ENCODE data around the gene ATRN. TPM values are rescaled to one million over a fixed set of nuclear protein-coding genes. Genes with fewer than 3 reads are reported as not detected.

ATRN gene
- polyA plus RNA-seq, 1 donor from 2014 or later = 27.5 TPM

DNA sequence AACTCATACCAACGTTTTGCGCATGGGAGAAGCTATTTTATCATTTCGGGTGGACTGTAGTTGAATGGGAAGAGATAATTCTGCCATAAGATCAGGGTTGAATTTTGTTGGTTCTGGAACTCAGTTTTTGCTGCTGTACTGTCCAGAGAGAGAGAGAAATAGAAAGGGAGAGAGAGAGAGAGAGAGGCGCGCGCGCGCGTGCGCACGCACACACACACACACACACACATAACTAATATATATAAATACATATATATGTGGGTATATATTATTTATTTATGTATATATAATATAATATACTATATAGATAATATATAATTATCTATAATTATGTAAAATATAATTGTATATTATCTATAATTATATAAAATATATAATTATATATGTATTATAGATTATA, 21.9 kb downstream of the ATRN start:
- H3K27me3 ChIP-seq (ENCODE audit: insufficient read depth, low read depth, low read length) = no peaks in the 10 kb centered on the region
- peaks cover 11% of the 10 kb centered on the region for H3K79me2 ChIP-seq (replicated peaks; ENCODE audit: insufficient read depth, low read length)
- TF ChIP-seq SMC3 (conservative IDR thresholded peaks at IDR 0.05; ENCODE audit: poor library complexity) (no peak), EZH2 (IDR thresholded peaks at IDR 0.05; ENCODE audit: borderline replicate concordance, insufficient read depth, low read length, poor library complexity, severe bottlenecking) (no peak), MXI1 (conservative IDR thresholded peaks at IDR 0.05; ENCODE audit: poor library complexity, severe bottlenecking) (no peak), POLR2AphosphoS5 (IDR thresholded peaks at IDR 0.05) (no peak), EP300 (conservative IDR thresholded peaks at IDR 0.05; ENCODE audit: poor library complexity, severe bottlenecking) (no peak), RAD21 (conservative IDR thresholded peaks at IDR 0.05) (no peak), TAF1 (IDR thresholded peaks at IDR 0.05; ENCODE audit: low read depth) (no peak)
- TF ChIP-seq, protein P1, sequence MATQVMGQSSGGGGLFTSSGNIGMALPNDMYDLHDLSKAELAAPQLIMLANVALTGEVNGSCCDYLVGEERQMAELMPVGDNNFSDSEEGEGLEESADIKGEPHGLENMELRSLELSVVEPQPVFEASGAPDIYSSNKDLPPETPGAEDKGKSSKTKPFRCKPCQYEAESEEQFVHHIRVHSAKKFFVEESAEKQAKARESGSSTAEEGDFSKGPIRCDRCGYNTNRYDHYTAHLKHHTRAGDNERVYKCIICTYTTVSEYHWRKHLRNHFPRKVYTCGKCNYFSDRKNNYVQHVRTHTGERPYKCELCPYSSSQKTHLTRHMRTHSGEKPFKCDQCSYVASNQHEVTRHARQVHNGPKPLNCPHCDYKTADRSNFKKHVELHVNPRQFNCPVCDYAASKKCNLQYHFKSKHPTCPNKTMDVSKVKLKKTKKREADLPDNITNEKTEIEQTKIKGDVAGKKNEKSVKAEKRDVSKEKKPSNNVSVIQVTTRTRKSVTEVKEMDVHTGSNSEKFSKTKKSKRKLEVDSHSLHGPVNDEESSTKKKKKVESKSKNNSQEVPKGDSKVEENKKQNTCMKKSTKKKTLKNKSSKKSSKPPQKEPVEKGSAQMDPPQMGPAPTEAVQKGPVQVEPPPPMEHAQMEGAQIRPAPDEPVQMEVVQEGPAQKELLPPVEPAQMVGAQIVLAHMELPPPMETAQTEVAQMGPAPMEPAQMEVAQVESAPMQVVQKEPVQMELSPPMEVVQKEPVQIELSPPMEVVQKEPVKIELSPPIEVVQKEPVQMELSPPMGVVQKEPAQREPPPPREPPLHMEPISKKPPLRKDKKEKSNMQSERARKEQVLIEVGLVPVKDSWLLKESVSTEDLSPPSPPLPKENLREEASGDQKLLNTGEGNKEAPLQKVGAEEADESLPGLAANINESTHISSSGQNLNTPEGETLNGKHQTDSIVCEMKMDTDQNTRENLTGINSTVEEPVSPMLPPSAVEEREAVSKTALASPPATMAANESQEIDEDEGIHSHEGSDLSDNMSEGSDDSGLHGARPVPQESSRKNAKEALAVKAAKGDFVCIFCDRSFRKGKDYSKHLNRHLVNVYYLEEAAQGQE (IDR thresholded peaks at IDR 0.05; ENCODE audit: borderline replicate concordance) = no peak
- TF ChIP-seq, protein P2, sequence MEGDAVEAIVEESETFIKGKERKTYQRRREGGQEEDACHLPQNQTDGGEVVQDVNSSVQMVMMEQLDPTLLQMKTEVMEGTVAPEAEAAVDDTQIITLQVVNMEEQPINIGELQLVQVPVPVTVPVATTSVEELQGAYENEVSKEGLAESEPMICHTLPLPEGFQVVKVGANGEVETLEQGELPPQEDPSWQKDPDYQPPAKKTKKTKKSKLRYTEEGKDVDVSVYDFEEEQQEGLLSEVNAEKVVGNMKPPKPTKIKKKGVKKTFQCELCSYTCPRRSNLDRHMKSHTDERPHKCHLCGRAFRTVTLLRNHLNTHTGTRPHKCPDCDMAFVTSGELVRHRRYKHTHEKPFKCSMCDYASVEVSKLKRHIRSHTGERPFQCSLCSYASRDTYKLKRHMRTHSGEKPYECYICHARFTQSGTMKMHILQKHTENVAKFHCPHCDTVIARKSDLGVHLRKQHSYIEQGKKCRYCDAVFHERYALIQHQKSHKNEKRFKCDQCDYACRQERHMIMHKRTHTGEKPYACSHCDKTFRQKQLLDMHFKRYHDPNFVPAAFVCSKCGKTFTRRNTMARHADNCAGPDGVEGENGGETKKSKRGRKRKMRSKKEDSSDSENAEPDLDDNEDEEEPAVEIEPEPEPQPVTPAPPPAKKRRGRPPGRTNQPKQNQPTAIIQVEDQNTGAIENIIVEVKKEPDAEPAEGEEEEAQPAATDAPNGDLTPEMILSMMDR (IDR thresholded peaks at IDR 0.05; ENCODE audit: poor library complexity, severe bottlenecking) = no peak
- no peak overlapping the region for H3K9ac ChIP-seq (ENCODE audit: low read length)
- H3K9me2 ChIP-seq (ENCODE audit: insufficient read depth, low read length) = no peaks in the 10 kb centered on the region
- H3K27ac ChIP-seq (ENCODE audit: low read length) = no peak overlapping the region
- H3K36me3 ChIP-seq (ENCODE audit: insufficient read depth, low read length) = peaks cover 4% of the 10 kb centered on the region
- H2AFZ ChIP-seq (ENCODE audit: low read depth, low read length) = no peak overlapping the region
- H3K9me3 ChIP-seq (ENCODE audit: low read length) = peaks cover 6% of the 10 kb centered on the region
- no peaks in the 10 kb centered on the region for H3F3A ChIP-seq (ENCODE audit: insufficient read depth, low read length, poor library complexity, severe bottlenecking)
- H4K20me1 ChIP-seq (ENCODE audit: insufficient read depth) = no peaks in the 10 kb centered on the region
- H3K4me2 ChIP-seq (ENCODE audit: low read length) = no peak overlapping the region
- H3K4me3 ChIP-seq (ENCODE audit: low read length) = no peak overlapping the region

DNA sequence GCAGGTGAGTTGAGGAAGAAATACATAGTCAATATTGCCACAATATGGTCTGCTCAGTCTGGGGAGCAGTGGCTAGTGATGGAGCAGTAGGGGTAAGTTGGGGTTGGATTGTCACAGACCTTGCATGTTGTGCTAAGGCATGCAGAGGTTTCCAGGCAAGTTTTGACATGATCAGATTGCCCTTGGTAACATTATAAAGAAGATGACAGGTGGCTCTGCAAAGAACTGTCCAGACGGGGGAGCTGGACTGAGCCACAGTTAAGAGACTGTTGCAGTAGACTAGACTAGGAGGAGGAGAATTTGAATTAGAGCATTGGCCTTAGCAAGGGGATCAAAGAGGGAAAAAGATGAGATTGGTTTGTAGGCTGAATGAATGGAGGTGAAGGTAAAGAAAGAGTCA, 23.4 kb downstream of the ATRN start:
- Histone ChIP-seq H3K79me2 (replicated peaks; ENCODE audit: insufficient read depth, low read length) (peaks cover 9% of the 10 kb centered on the region), H4K20me1 (ENCODE audit: insufficient read depth) (no peaks in the 10 kb centered on the region), H3F3A (ENCODE audit: insufficient read depth, low read length, poor library complexity, severe bottlenecking) (no peaks in the 10 kb centered on the region), H3K36me3 (ENCODE audit: insufficient read depth, low read length) (peaks cover 4% of the 10 kb centered on the region), H3K9me3 (ENCODE audit: low read length) (peaks cover 6% of the 10 kb centered on the region), H3K27ac (ENCODE audit: low read length) (no peak overlapping the region), H3K27me3 (ENCODE audit: insufficient read depth, low read depth, low read length) (no peaks in the 10 kb centered on the region), H3K9ac (ENCODE audit: low read length) (no peak overlapping the region), H3K4me2 (ENCODE audit: low read length) (no peak overlapping the region), H3K4me3 (ENCODE audit: low read length) (no peak overlapping the region), H2AFZ (ENCODE audit: low read depth, low read length) (no peak overlapping the region), H3K9me2 (ENCODE audit: insufficient read depth, low read length) (no peaks in the 10 kb centered on the region)
- TF ChIP-seq, protein P1 (IDR thresholded peaks at IDR 0.05; ENCODE audit: borderline replicate concordance) = no peak
- TF ChIP-seq RAD21 (conservative IDR thresholded peaks at IDR 0.05) (no peak), TAF1 (IDR thresholded peaks at IDR 0.05; ENCODE audit: low read depth) (no peak), EZH2 (IDR thresholded peaks at IDR 0.05; ENCODE audit: borderline replicate concordance, insufficient read depth, low read length, poor library complexity, severe bottlenecking) (no peak), EP300 (conservative IDR thresholded peaks at IDR 0.05; ENCODE audit: poor library complexity, severe bottlenecking) (no peak), SMC3 (conservative IDR thresholded peaks at IDR 0.05; ENCODE audit: poor library complexity) (no peak), POLR2AphosphoS5 (IDR thresholded peaks at IDR 0.05) (no peak), MXI1 (conservative IDR thresholded peaks at IDR 0.05; ENCODE audit: poor library complexity, severe bottlenecking) (no peak)
- TF ChIP-seq, protein P2 (IDR thresholded peaks at IDR 0.05; ENCODE audit: poor library complexity, severe bottlenecking) = no peak
